Skeletal muscle satellite cell (primary cell): ENCODE results near the gene CDK14.
A peak's percentile ranks its signal among the peaks of the same experiment; 100 is the strongest.

Source experiments
- H3K27me3 ChIP-seq: 2 replicates; pipeline ENCODE4 v1.7.0; 2013; ENCODE audit warnings: low read length; ENCODE audit not compliant: control insufficient read depth, insufficient read depth
- H3K36me3 ChIP-seq: 2 replicates; pipeline ENCODE4 v1.7.0; 2013; ENCODE audit warnings: mild to moderate bottlenecking, control low read depth, low read length; ENCODE audit not compliant: insufficient read depth
- H3K4me1 ChIP-seq: 2 replicates; pipeline ENCODE4 v1.7.0; 2013; ENCODE audit warnings: low read length; ENCODE audit not compliant: control insufficient read depth, insufficient read depth
- H3K4me2 ChIP-seq: 2 replicates; pipeline ENCODE4 v1.7.0; 2013; ENCODE audit warnings: mild to moderate bottlenecking, low read length
- H3K4me3 ChIP-seq: 2 replicates; pipeline ENCODE4 v1.7.0; 2013; ENCODE audit warnings: low read length
- H3K9ac ChIP-seq: 2 replicates; pipeline ENCODE4 v1.7.0; 2013; ENCODE audit warnings: mild to moderate bottlenecking, low read depth, low read length, moderate library complexity
- H3K9me3 ChIP-seq: replicated peaks from 2 replicates; pipeline ENCODE4 v1.7.0; 2013; ENCODE audit warnings: mild to moderate bottlenecking, control low read depth, low read length

CDK14 gene

GRCh38 chr7:90948085-90948484 is 352.0 kb downstream of the CDK14 start:
- no peaks in the 10 kb centered on the region for H3K27me3 ChIP-seq
- H3K4me3 ChIP-seq = no peak overlapping the region
- H3K36me3 ChIP-seq = no peaks in the 10 kb centered on the region
- H3K4me1 ChIP-seq = peaks cover 10% of the 10 kb centered on the region
- no peak overlapping the region for H3K4me2 ChIP-seq
- no peaks in the 10 kb centered on the region for H3K9me3 ChIP-seq
- no peak overlapping the region for H3K9ac ChIP-seq

DNA sequence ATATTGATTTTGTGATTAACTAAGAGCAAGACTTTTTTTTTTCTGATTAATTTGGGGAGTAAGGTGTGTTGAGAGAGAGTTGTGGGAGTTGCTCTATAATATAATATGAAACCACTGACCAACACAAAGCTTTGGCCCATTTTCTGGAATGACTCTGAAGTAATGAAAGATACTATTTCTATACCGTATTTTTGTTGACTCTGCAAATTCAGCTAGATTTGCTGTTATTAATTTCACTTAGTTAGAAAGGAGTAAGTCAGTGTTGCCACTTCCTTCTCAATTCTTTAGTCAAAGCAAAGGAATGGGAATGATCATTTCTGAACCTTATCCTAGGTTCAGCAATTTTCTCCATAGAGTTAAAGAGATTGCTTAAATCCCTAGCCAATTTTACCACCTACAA is 355.1 kb downstream of the CDK14 start:
- H3K9ac ChIP-seq = no peak overlapping the region
- no peaks in the 10 kb centered on the region for H3K27me3 ChIP-seq
- H3K36me3 ChIP-seq = peaks cover 4% of the 10 kb centered on the region
- H3K4me1 ChIP-seq = no peaks in the 10 kb centered on the region
- H3K9me3 ChIP-seq = no peaks in the 10 kb centered on the region
- H3K4me3 ChIP-seq = no peak overlapping the region
- H3K4me2 ChIP-seq = no peak overlapping the region

DNA sequence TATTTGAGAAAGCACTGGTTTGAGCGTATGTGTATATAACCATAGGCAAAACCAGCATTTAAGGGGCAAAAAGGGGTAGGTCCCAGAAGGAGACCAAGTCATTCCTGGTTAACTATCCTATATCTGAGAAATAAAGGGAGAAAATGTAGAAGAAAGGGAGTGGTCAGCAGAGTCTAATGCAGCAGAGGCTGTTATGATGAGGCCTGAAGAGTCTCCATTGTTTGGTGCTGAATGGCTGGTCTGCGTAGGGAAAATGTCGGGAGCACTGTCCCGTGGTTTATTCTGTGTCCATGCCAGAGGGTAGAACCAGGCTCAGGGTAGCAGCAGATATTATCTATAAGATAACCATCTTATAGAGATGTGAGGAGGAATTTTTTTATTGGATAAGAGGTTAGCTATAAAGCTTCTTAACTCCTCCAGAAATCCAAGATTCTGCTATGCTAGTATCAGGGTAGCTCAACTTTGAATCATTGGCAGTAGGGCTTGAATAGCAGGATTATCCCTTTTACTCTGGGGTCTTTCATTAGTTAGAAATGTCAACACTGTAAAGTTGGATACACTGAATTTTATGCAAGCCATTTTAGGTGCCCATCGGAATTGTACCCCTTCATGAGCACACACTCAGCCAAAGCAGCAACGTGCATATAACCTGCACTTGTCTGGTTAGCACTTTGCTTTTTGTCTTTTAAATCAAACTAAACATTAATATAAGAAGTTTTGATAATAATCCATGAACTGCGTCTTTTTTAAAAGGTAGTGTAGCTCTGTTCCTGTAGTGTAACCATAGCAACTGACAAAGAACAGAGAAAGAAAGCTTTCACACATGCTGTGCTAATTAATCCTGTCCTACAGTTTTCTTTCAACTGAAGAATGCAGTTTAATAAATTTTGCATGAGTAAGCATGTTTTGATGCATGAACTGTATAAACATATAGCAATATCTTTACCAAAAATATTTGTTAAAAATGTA is 356.1 kb downstream of the CDK14 start:
- Histone ChIP-seq H3K36me3 (peaks cover 4% of the 10 kb centered on the region), H3K4me3 (no peak overlapping the region), H3K4me1 (no peaks in the 10 kb centered on the region), H3K4me2 (no peak overlapping the region), H3K27me3 (no peaks in the 10 kb centered on the region), H3K9ac (no peak overlapping the region), H3K9me3 (no peaks in the 10 kb centered on the region)

DNA sequence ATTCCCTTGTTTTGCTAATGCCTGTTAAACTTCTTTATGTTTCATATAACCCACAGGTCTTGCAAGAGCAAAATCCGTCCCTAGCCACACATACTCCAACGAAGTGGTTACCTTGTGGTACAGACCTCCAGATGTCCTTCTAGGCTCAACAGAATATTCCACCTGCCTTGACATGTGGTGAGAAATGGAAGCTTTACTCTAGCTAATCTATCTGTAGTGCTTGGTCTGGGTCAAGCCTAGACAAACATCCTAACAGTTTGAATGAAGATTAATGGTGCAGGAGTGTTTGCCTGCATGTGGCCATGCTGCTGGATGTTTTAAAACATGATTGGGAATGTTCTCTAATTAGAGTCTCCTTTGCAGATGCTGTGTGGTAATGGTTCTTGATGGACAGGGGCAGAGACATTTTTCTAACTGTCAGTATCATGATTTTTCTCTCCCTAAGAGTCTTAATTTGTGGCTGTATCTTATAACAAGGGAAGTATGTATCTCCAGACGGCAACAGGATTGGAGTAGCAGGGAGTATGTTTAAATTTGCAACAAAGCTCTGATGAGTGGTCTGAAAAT is 359.6 kb downstream of the CDK14 start:
- no peak overlapping the region for H3K4me2 ChIP-seq
- no peak overlapping the region for H3K4me3 ChIP-seq

GRCh38 chr7:90957883-90958282 is 361.8 kb downstream of the CDK14 start:
- Histone ChIP-seq H3K4me1 (peaks cover 23% of the 10 kb centered on the region), H3K27me3 (no peaks in the 10 kb centered on the region), H3K36me3 (peaks cover 4% of the 10 kb centered on the region), H3K9ac (no peak overlapping the region), H3K4me3 (no peak overlapping the region), H3K4me2 (no peak overlapping the region), H3K9me3 (no peaks in the 10 kb centered on the region)

More for the DNA sequence above, 359.6 kb downstream of the CDK14 start:
- Histone ChIP-seq H3K9ac (no peak overlapping the region), H3K9me3 (no peaks in the 10 kb centered on the region), H3K36me3 (peaks cover 4% of the 10 kb centered on the region), H3K4me1 (peaks cover 13% of the 10 kb centered on the region), H3K27me3 (no peaks in the 10 kb centered on the region)

DNA sequence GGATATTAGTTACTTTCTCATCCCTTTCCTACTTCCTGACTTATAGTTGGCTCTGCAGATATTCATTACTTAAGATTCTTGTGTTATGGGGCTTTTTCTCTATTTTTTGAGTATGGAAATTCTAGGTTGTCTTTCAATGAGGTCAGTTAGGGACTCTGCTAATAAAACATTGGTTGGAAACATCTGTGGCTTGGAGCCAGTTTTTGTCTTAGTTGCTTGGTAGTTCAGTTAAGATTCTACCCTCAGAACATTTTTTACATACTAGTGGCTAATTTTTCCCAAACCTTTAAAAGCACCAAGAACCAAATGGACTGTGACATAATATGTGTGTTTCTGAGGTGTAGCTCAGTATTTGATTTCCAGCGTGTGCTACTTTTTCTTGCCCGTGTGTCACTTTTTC is 362.5 kb downstream of the CDK14 start:
- H3K36me3 ChIP-seq = peaks cover 4% of the 10 kb centered on the region
- no peak overlapping the region for H3K9ac ChIP-seq
- peak overlapping the region; percentile 22 for H3K4me3 ChIP-seq
- H3K27me3 ChIP-seq = no peaks in the 10 kb centered on the region
- peaks cover 23% of the 10 kb centered on the region for H3K4me1 ChIP-seq
- no peaks in the 10 kb centered on the region for H3K9me3 ChIP-seq
- H3K4me2 ChIP-seq = peak overlapping the region; percentile 52

DNA sequence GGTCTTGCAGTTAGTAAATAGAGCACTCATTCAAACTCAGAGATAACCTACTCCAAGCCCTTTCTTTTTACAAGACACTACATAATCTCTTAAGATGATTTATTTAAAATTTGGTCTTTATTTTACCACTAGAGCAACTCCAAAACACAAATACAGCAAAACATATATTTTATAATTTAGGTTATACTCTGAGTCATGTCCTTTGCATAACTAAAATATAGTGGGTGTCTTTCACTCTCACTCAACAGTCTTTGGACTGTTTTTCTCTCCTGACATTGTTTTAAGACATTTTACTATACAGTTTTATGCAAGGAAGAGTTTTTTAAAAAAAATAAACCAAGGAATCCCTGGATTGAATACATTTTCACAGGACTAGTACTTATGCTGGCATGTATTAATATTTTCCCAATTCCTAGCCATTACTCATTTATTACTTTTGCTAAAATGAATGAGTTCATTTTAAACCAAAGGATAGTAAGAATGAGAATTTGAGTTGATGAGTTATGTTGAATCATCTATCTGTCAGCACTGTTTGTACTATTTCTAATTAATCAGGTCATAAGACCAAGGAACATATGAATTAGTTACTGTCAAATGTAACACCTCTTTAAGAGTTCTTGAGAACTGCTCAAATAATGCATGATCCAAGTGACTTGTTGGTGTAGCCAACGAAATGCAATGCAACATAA is 365.1 kb downstream of the CDK14 start:
- H3K4me1 ChIP-seq = peaks cover 23% of the 10 kb centered on the region
- no peak overlapping the region for H3K9ac ChIP-seq
- no peak overlapping the region for H3K4me3 ChIP-seq

DNA sequence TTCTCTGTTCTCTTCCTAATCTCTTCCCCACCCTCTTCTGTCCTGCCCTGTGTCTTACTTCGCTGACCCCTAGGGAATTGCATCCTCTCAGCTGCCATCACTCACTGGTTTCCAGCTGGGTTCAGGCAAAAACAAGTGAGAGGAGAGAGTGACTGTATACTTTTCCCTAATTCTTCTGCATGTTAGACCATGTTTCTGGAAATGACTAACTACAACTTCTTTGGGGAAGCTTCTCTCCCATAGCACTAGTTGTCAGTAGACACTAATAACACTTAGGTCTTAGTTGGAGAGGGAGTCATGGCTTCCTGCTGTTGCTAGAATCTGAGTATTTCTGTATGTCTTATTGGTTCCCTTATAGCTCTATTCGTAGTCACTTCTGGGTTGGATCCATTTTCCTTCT is 369.1 kb downstream of the CDK14 start:
- no peak overlapping the region for H3K4me3 ChIP-seq
- no peaks in the 10 kb centered on the region for H3K9me3 ChIP-seq
- no peak overlapping the region for H3K4me2 ChIP-seq
- H3K36me3 ChIP-seq = no peaks in the 10 kb centered on the region
- H3K9ac ChIP-seq = no peak overlapping the region
- no peaks in the 10 kb centered on the region for H3K27me3 ChIP-seq
- peaks cover 14% of the 10 kb centered on the region for H3K4me1 ChIP-seq

More for the DNA sequence above, 365.1 kb downstream of the CDK14 start:
- no peaks in the 10 kb centered on the region for H3K9me3 ChIP-seq
- H3K4me2 ChIP-seq = peak overlapping the region; percentile 3
- H3K36me3 ChIP-seq = no peaks in the 10 kb centered on the region
- no peaks in the 10 kb centered on the region for H3K27me3 ChIP-seq

DNA sequence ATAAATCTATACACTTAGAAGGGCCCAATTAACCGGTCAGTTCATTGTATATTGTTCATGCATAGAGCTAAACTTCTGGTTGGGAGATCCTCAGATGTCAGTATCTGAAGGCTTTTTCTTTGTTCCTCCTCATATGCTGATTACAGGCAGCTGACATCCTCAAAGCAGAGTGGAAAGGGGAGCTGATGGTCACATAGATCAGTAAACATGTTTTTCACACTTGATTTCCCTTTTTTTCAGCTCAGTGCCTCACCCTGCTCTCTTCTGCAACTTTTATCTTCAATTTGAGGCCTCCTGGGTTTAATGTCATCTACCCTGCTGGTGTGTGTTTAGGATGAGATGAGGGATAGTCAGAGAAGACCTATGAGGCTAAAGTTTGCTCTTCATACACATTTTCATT is 370.2 kb downstream of the CDK14 start:
- Histone ChIP-seq H3K27me3 (no peaks in the 10 kb centered on the region), H3K9me3 (no peaks in the 10 kb centered on the region), H3K36me3 (no peaks in the 10 kb centered on the region), H3K4me3 (no peak overlapping the region), H3K4me1 (peaks cover 4% of the 10 kb centered on the region), H3K4me2 (no peak overlapping the region), H3K9ac (no peak overlapping the region)

GRCh38 chr7:90968871-90969270 is 372.8 kb downstream of the CDK14 start:
- Histone ChIP-seq H3K4me2 (no peak overlapping the region), H3K27me3 (no peaks in the 10 kb centered on the region), H3K9me3 (no peaks in the 10 kb centered on the region), H3K4me1 (no peaks in the 10 kb centered on the region), H3K4me3 (no peak overlapping the region), H3K9ac (no peak overlapping the region), H3K36me3 (no peaks in the 10 kb centered on the region)

GRCh38 chr7:90972906-90973550 is 376.9 kb downstream of the CDK14 start:
- Histone ChIP-seq H3K4me2 (no peak overlapping the region), H3K36me3 (peaks cover 10% of the 10 kb centered on the region), H3K27me3 (no peaks in the 10 kb centered on the region), H3K9ac (no peak overlapping the region), H3K9me3 (no peaks in the 10 kb centered on the region), H3K4me1 (no peaks in the 10 kb centered on the region), H3K4me3 (no peak overlapping the region)
